ENCODE measurements around the gene FGFBP2. TPM values are rescaled to one million over a fixed set of nuclear protein-coding genes. Genes with fewer than 3 reads are reported as not detected.

Gene FGFBP2
- total RNA-seq, 2 donors from 2014 or later, result 0.50 TPM; not detected in 1

DNA sequence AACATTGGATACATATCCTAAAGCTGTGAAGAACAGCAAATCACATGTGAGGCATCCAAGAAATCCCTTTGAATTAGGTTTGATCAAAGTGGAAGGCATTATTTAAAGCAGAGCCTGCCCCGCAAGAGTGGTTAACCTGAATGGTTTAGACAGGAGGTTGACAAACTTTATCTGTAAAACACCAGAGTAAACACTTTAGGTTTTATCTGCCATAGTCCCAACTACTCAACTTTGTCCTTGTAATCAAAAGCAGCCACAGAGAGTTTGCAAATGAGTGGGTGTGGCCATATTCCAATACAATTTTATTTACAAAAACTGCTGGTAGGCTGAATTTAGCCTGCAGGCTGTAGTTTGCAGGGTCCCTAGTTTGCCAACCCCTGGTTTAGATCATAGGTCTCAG lies 25.2 kb upstream of the FGFBP2 start:
- DNase-seq (no peak), ATAC-seq (no peak)
- peaks cover 5% of the 10 kb centered on the region for H3K4me1 Mint-ChIP-seq
- H3K9me3 ChIP-seq (ENCODE audit: control insufficient read depth, low read length, poor library complexity, severe bottlenecking), result no peaks in the 10 kb centered on the region
- H3K27me3 Mint-ChIP-seq, result peaks cover 68% of the 10 kb centered on the region
- H3K36me3 Mint-ChIP-seq (ENCODE audit: low read depth), result no peaks in the 10 kb centered on the region
- no peak overlapping the region for H3K27ac Mint-ChIP-seq
- no peak overlapping the region for H3K4me3 Mint-ChIP-seq

- H3K36me3 Mint-ChIP-seq (ENCODE audit: low read depth), result no peaks in the 10 kb centered on the region
- H3K9me3 ChIP-seq (ENCODE audit: control insufficient read depth, low read length, poor library complexity, severe bottlenecking), result no peaks in the 10 kb centered on the region
- H3K4me1 Mint-ChIP-seq, result peaks cover 5% of the 10 kb centered on the region
- no peak for ATAC-seq
- H3K27ac Mint-ChIP-seq, result no peak overlapping the region
- no peak overlapping the region for H3K4me3 Mint-ChIP-seq
- DNase-seq, result no peak
- peaks cover 74% of the 10 kb centered on the region for H3K27me3 Mint-ChIP-seq
Observed at GRCh38 chr4:15986907-15987306, 23.9 kb upstream of the FGFBP2 start.

- Mint-ChIP-seq H3K36me3 (ENCODE audit: low read depth) (no peaks in the 10 kb centered on the region), H3K4me1 (peaks cover 5% of the 10 kb centered on the region), H3K27me3 (peaks cover 59% of the 10 kb centered on the region), H3K27ac (no peak overlapping the region), H3K4me3 (no peak overlapping the region)
- DNase-seq (no peak), ATAC-seq (no peak)
- no peaks in the 10 kb centered on the region for H3K9me3 ChIP-seq (ENCODE audit: control insufficient read depth, low read length, poor library complexity, severe bottlenecking)
Observed at GRCh38 chr4:15983610-15984009, 20.6 kb upstream of the FGFBP2 start.

DNA sequence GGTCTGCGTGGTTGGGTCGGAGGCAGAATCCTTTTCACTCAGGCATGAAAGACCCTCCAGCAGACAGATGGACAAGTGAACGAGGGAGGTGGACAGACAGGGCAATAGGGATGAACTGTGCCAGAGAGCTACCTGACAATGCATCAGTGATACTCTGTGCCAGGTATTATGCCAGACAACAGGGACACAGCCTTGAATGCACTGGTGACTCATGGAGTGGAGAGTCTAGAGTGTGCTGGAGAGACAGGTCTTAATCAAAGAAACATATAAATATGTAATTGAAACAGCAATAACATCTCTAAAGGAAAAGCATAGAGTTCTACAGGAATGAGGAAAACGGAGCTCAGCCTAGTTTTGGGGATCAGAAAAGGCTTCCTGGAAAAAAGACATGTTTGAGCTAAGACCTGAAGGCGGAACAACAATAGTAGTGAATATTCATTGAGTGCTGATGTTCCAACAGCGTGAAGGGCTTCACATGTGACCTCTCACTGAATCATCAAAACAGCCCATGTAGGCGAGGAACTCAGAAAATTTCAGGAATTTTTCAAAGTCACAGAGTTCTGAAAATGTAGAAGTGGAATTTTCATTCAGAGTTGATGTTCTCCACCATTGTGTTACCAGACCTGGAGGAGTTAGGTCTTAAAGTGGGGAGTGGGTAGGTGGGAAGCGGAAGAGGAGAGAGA lies 20.0 kb upstream of the FGFBP2 start:
- DNase-seq (no peak), ATAC-seq (no peak)
- H3K4me1 Mint-ChIP-seq, result peaks cover 5% of the 10 kb centered on the region
- H3K36me3 Mint-ChIP-seq (ENCODE audit: low read depth), result no peaks in the 10 kb centered on the region
- no peak overlapping the region for H3K27ac Mint-ChIP-seq
- no peak overlapping the region for H3K4me3 Mint-ChIP-seq
- H3K9me3 ChIP-seq (ENCODE audit: control insufficient read depth, low read length, poor library complexity, severe bottlenecking), result no peaks in the 10 kb centered on the region
- peaks cover 62% of the 10 kb centered on the region for H3K27me3 Mint-ChIP-seq

GRCh38 chr4:15976456-15977447 lies 13.8 kb upstream of the FGFBP2 start:
- H3K4me1 Mint-ChIP-seq, result no peaks in the 10 kb centered on the region
- no peaks in the 10 kb centered on the region for H3K9me3 ChIP-seq (ENCODE audit: control insufficient read depth, low read length, poor library complexity, severe bottlenecking)
- no peak overlapping the region for H3K4me3 Mint-ChIP-seq
- no peak for DNase-seq
- no peaks in the 10 kb centered on the region for H3K36me3 Mint-ChIP-seq (ENCODE audit: low read depth)
- H3K27ac Mint-ChIP-seq, result no peak overlapping the region
- no peak for ATAC-seq
- H3K27me3 Mint-ChIP-seq, result peaks cover 62% of the 10 kb centered on the region

GRCh38 chr4:15971068-15971801 lies 8.3 kb upstream of the FGFBP2 start:
- Mint-ChIP-seq H3K27me3 (peaks cover 57% of the 10 kb centered on the region), H3K4me3 (no peak overlapping the region), H3K36me3 (ENCODE audit: low read depth) (peaks cover 2% of the 10 kb centered on the region), H3K27ac (no peak overlapping the region), H3K4me1 (no peaks in the 10 kb centered on the region)
- H3K9me3 ChIP-seq (ENCODE audit: control insufficient read depth, low read length, poor library complexity, severe bottlenecking), result peaks cover 3% of the 10 kb centered on the region
- ATAC-seq, result no peak
- DNase-seq, result no peak

DNA sequence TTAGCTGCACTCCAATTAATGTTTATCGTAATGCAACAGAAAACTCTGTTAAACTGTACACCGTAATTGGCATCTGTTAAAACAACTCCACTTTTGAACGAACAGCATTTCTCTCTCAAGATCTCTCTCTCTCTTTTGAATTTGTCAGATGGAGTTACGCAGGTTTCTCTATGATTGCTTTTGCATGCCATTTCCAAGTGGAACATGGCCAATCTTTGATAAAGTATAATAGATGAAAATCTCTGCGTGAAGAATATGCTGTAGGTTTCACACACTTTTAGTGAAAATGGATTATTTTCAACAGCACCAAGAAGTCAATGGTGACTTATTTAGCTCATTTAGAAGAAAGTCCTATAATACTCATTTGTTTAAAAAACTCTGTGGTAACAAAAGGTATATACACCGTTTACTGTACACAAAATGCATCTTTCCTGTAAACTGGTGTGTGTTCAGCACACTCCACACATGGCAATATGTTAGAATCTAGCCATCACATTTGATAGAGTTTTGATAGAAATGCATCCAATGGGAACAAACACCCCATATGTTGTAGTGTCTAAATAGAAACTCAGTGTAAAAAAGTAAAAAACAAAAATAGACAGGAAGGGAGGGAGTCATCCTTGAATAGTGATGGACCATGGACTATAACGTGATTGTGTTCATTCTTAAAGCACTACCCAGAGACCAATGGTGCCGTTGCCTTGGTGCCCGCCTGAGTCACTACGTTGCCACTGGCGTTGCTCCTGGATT lies 5.8 kb upstream of the FGFBP2 start:
- H3K27ac Mint-ChIP-seq, result no peak overlapping the region
- ATAC-seq (no peak), DNase-seq (no peak)
- peaks cover 3% of the 10 kb centered on the region for H3K9me3 ChIP-seq (ENCODE audit: control insufficient read depth, low read length, poor library complexity, severe bottlenecking)
- no peaks in the 10 kb centered on the region for H3K4me1 Mint-ChIP-seq
- no peak overlapping the region for H3K4me3 Mint-ChIP-seq
- peaks cover 2% of the 10 kb centered on the region for H3K36me3 Mint-ChIP-seq (ENCODE audit: low read depth)
- H3K27me3 Mint-ChIP-seq, result peaks cover 41% of the 10 kb centered on the region

- DNase-seq, result no peak
- H3K27me3 Mint-ChIP-seq, result peaks cover 30% of the 10 kb centered on the region
- H3K9me3 ChIP-seq (ENCODE audit: control insufficient read depth, low read length, poor library complexity, severe bottlenecking), result peaks cover 3% of the 10 kb centered on the region
- no peak overlapping the region for H3K4me3 Mint-ChIP-seq
- peaks cover 2% of the 10 kb centered on the region for H3K36me3 Mint-ChIP-seq (ENCODE audit: low read depth)
- no peak for ATAC-seq
- no peak overlapping the region for H3K27ac Mint-ChIP-seq
- no peaks in the 10 kb centered on the region for H3K4me1 Mint-ChIP-seq
Observed at GRCh38 chr4:15965325-15965724, 2.4 kb upstream of the FGFBP2 start.

DNA sequence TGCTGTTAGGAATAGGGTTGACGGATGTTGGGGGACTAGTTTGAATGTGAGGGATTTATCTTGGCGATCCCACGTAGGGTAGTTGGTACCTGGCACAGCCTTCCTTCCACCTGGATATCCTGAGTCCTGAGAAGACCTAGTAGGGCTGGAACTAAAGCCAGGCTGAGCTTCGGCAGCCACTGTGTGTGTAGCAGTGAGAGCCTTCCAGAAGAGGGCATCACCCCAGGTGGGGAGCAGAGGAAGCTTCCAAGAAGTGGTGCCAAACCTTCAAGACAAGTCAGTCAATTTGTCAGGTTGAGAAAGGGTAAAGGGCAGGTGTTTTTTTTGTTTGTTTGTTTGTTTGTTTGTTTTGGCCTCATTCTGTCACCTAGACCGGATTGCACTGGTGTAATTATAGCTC lies 1.2 kb upstream of the FGFBP2 start:
- H3K4me3 Mint-ChIP-seq, result no peak overlapping the region
- H3K36me3 Mint-ChIP-seq (ENCODE audit: low read depth), result peaks cover 2% of the 10 kb centered on the region
- H3K4me1 Mint-ChIP-seq, result no peaks in the 10 kb centered on the region
- H3K9me3 ChIP-seq (ENCODE audit: control insufficient read depth, low read length, poor library complexity, severe bottlenecking), result peaks cover 3% of the 10 kb centered on the region
- H3K27me3 Mint-ChIP-seq, result peaks cover 39% of the 10 kb centered on the region
- no peak overlapping the region for H3K27ac Mint-ChIP-seq
- ATAC-seq (no peak), DNase-seq (no peak)

GRCh38 chr4:15963576-15963975 lies 601 bp upstream of the FGFBP2 start:
- ATAC-seq, result peak; percentile 60
- peaks cover 3% of the 10 kb centered on the region for H3K9me3 ChIP-seq (ENCODE audit: control insufficient read depth, low read length, poor library complexity, severe bottlenecking)
- no peak overlapping the region for H3K4me3 Mint-ChIP-seq
- DNase-seq, result no peak
- no peaks in the 10 kb centered on the region for H3K4me1 Mint-ChIP-seq
- H3K27me3 Mint-ChIP-seq, result peaks cover 39% of the 10 kb centered on the region
- H3K27ac Mint-ChIP-seq, result no peak overlapping the region
- peaks cover 2% of the 10 kb centered on the region for H3K36me3 Mint-ChIP-seq (ENCODE audit: low read depth)

- DNase-seq (no peak), ATAC-seq (no peak)
- Mint-ChIP-seq H3K4me1 (no peaks in the 10 kb centered on the region), H3K36me3 (ENCODE audit: low read depth) (peaks cover 2% of the 10 kb centered on the region), H3K4me3 (no peak overlapping the region), H3K27me3 (peaks cover 33% of the 10 kb centered on the region), H3K27ac (no peak overlapping the region)
- peaks cover 3% of the 10 kb centered on the region for H3K9me3 ChIP-seq (ENCODE audit: control insufficient read depth, low read length, poor library complexity, severe bottlenecking)
Observed at GRCh38 chr4:15961781-15962510, 1.0 kb downstream of the FGFBP2 start.

DNA sequence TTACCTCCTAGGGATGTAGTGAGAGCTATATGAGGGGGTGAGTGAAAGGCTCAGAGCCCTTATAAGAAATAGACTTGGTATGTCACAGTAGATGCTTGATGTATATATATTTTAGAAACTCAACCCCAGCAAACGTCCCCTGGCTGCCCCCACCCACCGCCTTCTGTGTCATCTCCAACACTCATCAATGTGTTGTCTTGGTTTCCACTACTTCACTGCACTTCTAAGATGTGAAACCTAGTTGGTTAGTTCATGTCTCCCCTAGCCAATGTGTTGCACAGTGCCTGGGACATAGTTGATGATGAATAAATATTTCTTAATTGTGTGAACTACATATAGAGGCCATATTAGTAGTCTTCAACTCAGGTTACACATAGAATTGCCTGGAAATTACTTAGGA lies 4.4 kb downstream of the FGFBP2 start:
- no peak for DNase-seq
- Mint-ChIP-seq H3K27me3 (peaks cover 36% of the 10 kb centered on the region), H3K36me3 (ENCODE audit: low read depth) (no peaks in the 10 kb centered on the region), H3K27ac (no peak overlapping the region), H3K4me3 (no peak overlapping the region), H3K4me1 (peaks cover 6% of the 10 kb centered on the region)
- no peaks in the 10 kb centered on the region for H3K9me3 ChIP-seq (ENCODE audit: control insufficient read depth, low read length, poor library complexity, severe bottlenecking)
- no peak for ATAC-seq
